ENCODE results near the gene DYRK1A. TPM values are rescaled to one million over a fixed set of nuclear protein-coding genes. Genes with fewer than 3 reads are reported as not detected.
A peak's percentile ranks its signal among the peaks of the same experiment; 100 is the strongest.

The DYRK1A gene
- total RNA-seq, 8 experiments from 2014 or later: 37.3 to 65.7 (median 53.6) TPM

DNA sequence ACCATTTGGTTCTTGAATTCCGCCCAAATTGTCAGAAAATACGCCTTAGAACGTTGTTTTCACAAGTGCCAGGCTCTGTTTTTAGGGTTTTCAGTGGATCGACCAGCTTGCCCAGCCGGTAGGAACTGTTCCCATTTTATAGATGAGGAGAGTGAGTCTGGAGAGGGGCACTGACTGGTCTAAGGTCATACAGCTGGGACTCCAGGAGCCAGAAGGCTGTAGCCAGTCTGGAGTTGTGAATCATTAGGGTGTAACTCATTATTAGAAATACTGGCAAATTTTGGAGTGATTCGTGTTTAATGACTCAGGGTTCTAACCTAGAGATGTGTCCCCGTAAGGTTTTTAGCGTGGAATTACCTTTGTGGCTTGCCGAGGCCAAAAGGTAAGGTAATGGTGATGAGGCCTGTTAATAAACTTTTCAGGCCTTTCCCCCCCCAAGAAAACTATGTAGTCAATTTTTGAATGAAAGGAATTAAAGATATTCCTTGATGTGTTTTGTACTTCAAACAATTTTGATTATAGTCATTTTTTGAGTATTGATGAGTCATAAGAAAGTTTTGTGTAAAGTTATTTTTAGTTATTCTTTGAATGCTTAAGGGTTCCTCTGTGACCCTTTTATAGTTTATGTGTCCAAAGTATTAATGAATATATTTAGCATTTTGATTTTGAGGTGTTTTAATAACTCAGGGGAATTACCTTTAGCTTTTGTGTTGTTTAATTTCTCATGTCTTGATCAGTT, 2.1 kb downstream of the DYRK1A start:
- peak overlapping the region in 1 of 2 donors; percentile 99 for H3K27ac ChIP-seq
- peak in 1 of 8 experiments; percentile 0 for ATAC-seq (replicated peaks in 6 of 8)
- H3K4me3 ChIP-seq: peak overlapping the region; percentile 77 to 98 (median 86)
- in situ Hi-C loops (cut with MboI; ENCODE audit: low pct_unique_long_range_greater_than_20kb in 2 of 9, low sequenced_read_pairs in 9 of 9, unreplicated experiment in 9 of 9): no loop called here
- peaks cover 7 to 17% of the 10 kb centered on the region in 2 donors for H3K4me1 ChIP-seq (replicated peaks in 1 of 2)
- 0 to 21% (median 4%) methylated on average over 1 to 9 of the region's 9 CpGs; no CpG with 5 or more reads in 2 of the 10 experiments for WGBS, 10 experiments

DNA sequence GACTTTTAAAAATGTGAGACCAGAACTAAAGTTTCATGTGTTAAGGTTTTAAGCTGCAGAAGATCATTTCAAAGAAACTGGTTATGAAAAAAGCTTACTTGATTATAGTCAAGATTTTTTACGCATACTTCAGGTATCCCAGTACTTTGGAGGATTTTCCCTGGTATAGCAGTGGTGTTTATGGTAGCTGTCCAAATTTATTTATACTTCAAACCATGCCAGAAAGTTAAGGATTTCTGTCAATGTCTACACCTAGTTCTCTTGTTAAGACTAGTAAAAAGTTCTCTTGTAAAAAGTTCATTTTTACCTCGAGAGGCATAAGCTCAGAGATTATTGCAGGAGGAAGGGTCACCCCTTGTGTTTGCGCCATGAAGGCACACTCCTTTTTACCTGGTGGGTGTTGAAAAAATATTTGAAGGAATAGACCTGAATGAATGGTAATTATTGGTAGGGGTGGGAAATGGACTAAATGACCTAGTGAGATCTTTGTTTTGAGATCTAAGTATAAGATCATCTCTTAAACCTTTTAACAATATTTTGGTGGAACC, 2.8 kb downstream of the DYRK1A start:
- Histone ChIP-seq H3K4me3 (peak overlapping the region; percentile 77 to 98 (median 86)), H3K4me1 (replicated peaks in 1 of 2) (peaks cover 7 to 17% of the 10 kb centered on the region in 2 donors), H3K27ac (no peak overlapping the region)
- no peak for ATAC-seq (replicated peaks in 6 of 8)
- in situ Hi-C loops (cut with MboI; ENCODE audit: low pct_unique_long_range_greater_than_20kb in 2 of 9, low sequenced_read_pairs in 9 of 9, unreplicated experiment in 9 of 9): no loop called here
- 30 to 71% (median 49%) methylated on average over 2 to 3 of the region's 3 CpGs; no CpG with 5 or more reads in 3 of the 10 experiments for WGBS, 10 experiments

DNA sequence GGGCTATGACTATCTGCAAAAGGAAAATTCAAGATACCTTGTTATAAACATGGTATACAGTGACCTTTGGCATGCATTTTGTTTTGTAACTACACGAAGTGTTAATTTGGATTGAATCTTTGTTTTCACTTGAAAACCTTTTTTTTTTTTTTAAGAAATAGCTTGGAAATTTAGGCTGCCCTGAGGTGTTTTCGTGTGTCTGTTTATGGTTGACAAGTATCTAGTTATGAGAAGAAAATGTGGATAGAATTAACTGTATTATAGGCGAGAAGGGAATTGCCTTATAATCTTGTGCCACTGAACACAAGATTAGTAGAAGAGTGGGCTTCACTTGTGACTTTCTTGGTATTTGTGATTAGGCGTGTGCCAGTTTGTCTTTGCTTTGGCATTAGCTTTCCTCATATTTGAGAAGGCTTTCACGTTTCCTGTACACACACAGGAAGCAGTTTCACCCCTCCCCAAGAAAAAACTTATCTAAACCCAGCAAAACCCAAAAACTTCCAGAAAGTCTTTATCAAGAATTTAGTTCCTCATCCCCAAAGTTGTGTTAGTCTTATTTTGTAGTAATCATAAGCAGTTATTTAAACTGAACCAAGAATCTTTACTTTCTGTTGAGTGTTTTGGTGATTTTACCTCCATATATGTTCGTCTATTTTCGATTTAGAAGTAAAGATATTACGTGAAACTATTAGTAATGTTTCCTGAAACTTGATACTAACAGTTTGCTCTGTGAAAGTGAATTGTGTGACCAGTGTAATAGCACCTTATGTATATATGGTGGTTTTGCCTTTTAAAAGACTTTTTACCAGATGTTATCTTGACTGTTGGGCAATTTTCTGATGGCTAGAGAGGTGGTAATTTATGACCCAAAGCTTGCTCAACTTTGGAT, 3.8 kb downstream of the DYRK1A start:
- H3K4me3 ChIP-seq: peak overlapping the region; percentile 77 to 98 (median 86)
- in situ Hi-C loops (cut with MboI; ENCODE audit: low pct_unique_long_range_greater_than_20kb in 2 of 9, low sequenced_read_pairs in 9 of 9, unreplicated experiment in 9 of 9): no loop called here
- 7 to 64% (median 49%) methylated on average over 2 to 8 of the region's 8 CpGs for WGBS, 10 experiments
- H3K27ac ChIP-seq: no peak overlapping the region
- ATAC-seq (replicated peaks in 6 of 8): peak in 1 of 8 experiments; percentile 0
- peaks cover 8 to 13% of the 10 kb centered on the region in 2 donors for H3K4me1 ChIP-seq (replicated peaks in 1 of 2)

DNA sequence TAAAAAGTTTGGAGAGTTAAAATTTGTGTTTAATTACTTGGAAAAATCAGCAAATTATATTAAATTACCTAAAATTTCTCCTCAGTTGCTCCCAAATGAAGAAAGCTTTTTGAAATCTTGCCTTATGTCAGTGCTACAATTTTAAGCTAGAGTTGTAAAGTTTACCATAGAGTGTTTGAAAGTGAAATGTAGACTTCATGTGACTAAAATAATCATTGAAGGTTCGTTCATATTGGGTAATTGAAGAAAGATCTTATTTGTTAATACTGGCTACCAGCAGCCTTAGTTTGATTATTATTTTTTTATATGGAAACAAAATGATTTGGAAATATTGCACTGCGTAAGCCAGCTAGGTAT, 4.4 kb downstream of the DYRK1A start:
- WGBS, 10 experiments: 50 to 100% (median 93%) methylated on average over 1 to 2 of the region's 2 CpGs; no CpG with 5 or more reads in 1 of the 10 experiments
- H3K4me1 ChIP-seq (replicated peaks in 1 of 2): peaks cover 8 to 13% of the 10 kb centered on the region in 2 donors
- ATAC-seq (replicated peaks in 6 of 8): no peak
- no peak overlapping the region for H3K27ac ChIP-seq
- in situ Hi-C loops (cut with MboI; ENCODE audit: low pct_unique_long_range_greater_than_20kb in 2 of 9, low sequenced_read_pairs in 9 of 9, unreplicated experiment in 9 of 9): no loop called here
- H3K4me3 ChIP-seq: no peak overlapping the region

GRCh38 chr21:37372127-37372731, 5.7 kb downstream of the DYRK1A start:
- in situ Hi-C loops (cut with MboI; ENCODE audit: low pct_unique_long_range_greater_than_20kb in 2 of 9, low sequenced_read_pairs in 9 of 9, unreplicated experiment in 9 of 9): no loop called here
- WGBS, 10 experiments: 83 to 100% (median 100%) methylated on average over 1 to 3 of the region's 3 CpGs; no CpG with 5 or more reads in 4 of the 10 experiments
- ATAC-seq (replicated peaks in 6 of 8): no peak
- Histone ChIP-seq H3K4me3 (no peak overlapping the region), H3K4me1 (replicated peaks in 1 of 2) (peaks cover 8 to 13% of the 10 kb centered on the region in 2 donors), H3K27ac (no peak overlapping the region)

GRCh38 chr21:37372951-37373350, 6.4 kb downstream of the DYRK1A start:
- ATAC-seq (replicated peaks in 6 of 8): no peak
- no peak overlapping the region for H3K27ac ChIP-seq
- peaks cover 8 to 13% of the 10 kb centered on the region in 2 donors for H3K4me1 ChIP-seq (replicated peaks in 1 of 2)

DNA sequence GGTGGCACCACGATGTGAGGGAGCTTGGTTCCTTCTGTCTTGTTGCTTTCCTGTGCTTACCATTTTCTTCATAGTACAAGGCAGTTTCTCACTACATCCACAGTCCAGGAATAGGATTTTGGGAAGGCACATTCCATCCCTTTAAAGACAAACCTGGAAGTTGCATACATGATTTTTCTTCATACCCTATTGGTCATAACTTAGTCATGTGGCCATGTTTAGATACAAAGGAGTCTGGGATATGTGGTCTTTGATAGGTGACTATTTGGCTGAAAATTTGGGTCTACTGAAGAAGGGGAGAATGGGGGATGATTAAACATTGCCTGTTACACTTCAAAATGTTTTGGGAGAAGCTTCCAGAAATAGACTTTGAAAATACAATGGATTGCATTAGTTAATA, 7.0 kb downstream of the DYRK1A start:
- Histone ChIP-seq H3K27ac (no peak overlapping the region), H3K4me1 (replicated peaks in 1 of 2) (peaks cover 8 to 13% of the 10 kb centered on the region in 2 donors), H3K4me3 (no peak overlapping the region)
- no peak for ATAC-seq (replicated peaks in 6 of 8)
- 83 to 100% (median 100%) methylated on average over 1 of the region's 1 CpG; no CpG with 5 or more reads in 2 of the 10 experiments for WGBS, 10 experiments
- in situ Hi-C loops (cut with MboI; ENCODE audit: low pct_unique_long_range_greater_than_20kb in 2 of 9, low sequenced_read_pairs in 9 of 9, unreplicated experiment in 9 of 9): no loop called here

More at GRCh38 chr21:37372951-37373350, 6.4 kb downstream of the DYRK1A start:
- no peak overlapping the region for H3K4me3 ChIP-seq
- in situ Hi-C loops (cut with MboI; ENCODE audit: low pct_unique_long_range_greater_than_20kb in 2 of 9, low sequenced_read_pairs in 9 of 9, unreplicated experiment in 9 of 9): no loop called here
- 89 to 100% (median 100%) methylated on average over 2 to 3 of the region's 3 CpGs; no CpG with 5 or more reads in 4 of the 10 experiments for WGBS, 10 experiments

- Histone ChIP-seq H3K4me3 (no peak overlapping the region), H3K27ac (no peak overlapping the region)
- in situ Hi-C loops (cut with MboI; ENCODE audit: low pct_unique_long_range_greater_than_20kb in 2 of 9, low sequenced_read_pairs in 9 of 9, unreplicated experiment in 9 of 9): no loop called here
Measured at GRCh38 chr21:37374027-37374426, 7.5 kb downstream of the DYRK1A start.

DNA sequence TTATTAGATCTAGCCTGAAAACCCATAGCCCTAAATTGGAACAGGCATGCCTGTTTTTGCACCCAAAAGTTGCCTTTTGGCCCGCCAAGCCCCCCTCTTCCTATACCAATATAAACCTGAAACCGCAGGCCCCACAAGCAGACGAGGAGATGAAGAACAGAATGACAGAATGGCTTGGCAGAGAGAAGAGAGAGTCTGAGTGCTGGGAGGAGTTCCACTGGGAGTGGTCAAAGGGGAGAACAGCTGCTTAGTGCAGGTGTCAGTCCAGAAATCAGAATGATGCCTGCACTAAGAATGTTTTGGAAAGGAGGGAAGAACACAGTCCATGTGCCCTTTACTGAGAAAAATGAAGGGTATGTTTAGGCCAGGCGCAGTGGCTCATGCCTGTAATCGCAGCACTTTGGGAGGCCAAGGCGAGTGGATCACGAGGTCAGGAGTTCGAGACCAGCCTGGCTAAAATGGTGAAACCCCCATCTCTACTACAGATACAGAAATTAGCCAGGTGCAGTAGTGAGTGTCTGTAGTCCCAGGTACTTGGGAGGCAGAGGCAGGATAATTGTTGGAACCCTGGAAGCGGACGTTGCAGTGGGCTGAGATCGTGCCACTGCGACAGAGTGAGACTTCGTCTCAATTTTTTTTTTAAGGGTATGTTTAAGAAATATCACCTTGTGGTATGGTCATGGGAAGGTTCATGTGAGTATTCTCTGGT, 9.4 kb downstream of the DYRK1A start:
- WGBS, 10 experiments: 20 to 100% (median 92%) methylated on average over 1 to 7 of the region's 13 CpGs
- peaks cover 20 to 27% of the 10 kb centered on the region in 2 donors for H3K4me1 ChIP-seq (replicated peaks in 1 of 2)
- in situ Hi-C loops (cut with MboI; ENCODE audit: low pct_unique_long_range_greater_than_20kb in 2 of 9, low sequenced_read_pairs in 9 of 9, unreplicated experiment in 9 of 9): no loop called here
- H3K27ac ChIP-seq: no peak overlapping the region
- ATAC-seq (replicated peaks in 6 of 8): peak in 1 of 8 experiments; percentile 43
- H3K4me3 ChIP-seq: no peak overlapping the region

More at GRCh38 chr21:37374027-37374426, 7.5 kb downstream of the DYRK1A start:
- WGBS, 10 experiments: 64 to 100% (median 93%) methylated on average over 1 to 5 of the region's 5 CpGs
- peaks cover 8 to 14% of the 10 kb centered on the region in 2 donors for H3K4me1 ChIP-seq (replicated peaks in 1 of 2)
- no peak for ATAC-seq (replicated peaks in 6 of 8)

GRCh38 chr21:37378700-37379139, 12.1 kb downstream of the DYRK1A start:
- Histone ChIP-seq H3K4me3 (no peak overlapping the region), H3K4me1 (replicated peaks in 1 of 2) (peaks cover 17 to 24% of the 10 kb centered on the region in 2 donors), H3K27ac (no peak overlapping the region)
- in situ Hi-C loops (cut with MboI; ENCODE audit: low pct_unique_long_range_greater_than_20kb in 2 of 9, low sequenced_read_pairs in 9 of 9, unreplicated experiment in 9 of 9): no loop called here
- no peak for ATAC-seq (replicated peaks in 6 of 8)
- WGBS, 10 experiments: 57 to 100% (median 96%) methylated on average over 1 to 3 of the region's 3 CpGs; no CpG with 5 or more reads in 3 of the 10 experiments

- in situ Hi-C loops (cut with MboI; ENCODE audit: low pct_unique_long_range_greater_than_20kb in 2 of 9, low sequenced_read_pairs in 9 of 9, unreplicated experiment in 9 of 9): no loop called here
- Histone ChIP-seq H3K4me3 (peak overlapping the region in 1 of 5 donors; percentile 4), H3K4me1 (replicated peaks in 1 of 2) (peaks cover 12 to 24% of the 10 kb centered on the region in 2 donors), H3K27ac (peak overlapping the region; percentile 26 to 44)
- peak; percentile 29 to 99 (median 96) for ATAC-seq (replicated peaks in 6 of 8)
- WGBS, 10 experiments: 0 to 100% (median 51%) methylated on average over 1 to 8 of the region's 8 CpGs
Measured at GRCh38 chr21:37380349-37381323, 14.1 kb downstream of the DYRK1A start.

Data from motor neuron (in vitro differentiated cells).